ENCODE results near the gene YDJC. TPM values are rescaled to one million over a fixed set of nuclear protein-coding genes. Genes with fewer than 3 reads are reported as not detected.

Gene YDJC
- total and polyA plus RNA-seq, 2 donors (not counting 1 experiment from before 2014, with no cell fraction given) = 48.8 to 82.8 TPM

GRCh38 chr22:21622011-21622918 is 7.6 kb downstream of the YDJC start:
- H3K9ac ChIP-seq (ENCODE audit: low read length) = no peak overlapping the region
- H3K4me1 Mint-ChIP-seq = peaks cover 28% of the 10 kb centered on the region
- peaks cover 0 to 51% of the 10 kb centered on the region in 2 experiments for H3K36me3 ChIP-seq (replicated peaks in 1 of 2; ENCODE audit: control extremely low read depth in 1 of 2, control insufficient read depth in 1 of 2, extremely low read depth in 1 of 2, insufficient read depth in 2 of 2, low read length in 1 of 2)
- H3K9me3 Mint-ChIP-seq (ENCODE audit: insufficient read depth) = no peaks in the 10 kb centered on the region
- H3K27ac ChIP-seq (ENCODE audit: low read length in 2 of 2) = peak overlapping the region in 1 of 2 donors; percentile 15
- peaks cover 7 to 13% of the 10 kb centered on the region in 2 donors for H3K4me1 ChIP-seq (ENCODE audit: control insufficient read depth in 2 of 2, insufficient read depth in 2 of 2, low read length in 2 of 2)
- H4K20me1 ChIP-seq (ENCODE audit: control insufficient read depth, insufficient read depth, low read length, poor library complexity, severe bottlenecking) = peaks cover 87% of the 10 kb centered on the region
- H3K4me2 ChIP-seq (replicated peaks; ENCODE audit: low read depth, low read length, poor library complexity, severe bottlenecking) = no peak overlapping the region
- H3K4me3 ChIP-seq (ENCODE audit: control extremely low read depth in 1 of 5, extremely low read depth in 1 of 5, insufficient read depth in 1 of 5, low read depth in 2 of 5, low read length in 4 of 5) = no peak overlapping the region
- WGBS (ENCODE audit: insufficient coverage) = 92% methylated on average over 10 of the region's 17 CpGs
- H3K9me3 ChIP-seq (ENCODE audit: control extremely low read depth in 1 of 3, control insufficient read depth in 2 of 3, insufficient read depth in 1 of 3, low read length in 2 of 3) = no peaks in the 10 kb centered on the region
- peaks cover 58% of the 10 kb centered on the region for H3K79me2 ChIP-seq (ENCODE audit: control insufficient read depth, insufficient read depth, low read length)
- TF ChIP-seq EZH2 (IDR thresholded peaks at IDR 0.05; ENCODE audit: borderline replicate concordance, insufficient read depth, low read depth, low read length, poor library complexity, severe bottlenecking) (no peak), CTCF (IDR thresholded peaks at IDR 0.05) (no peak)
- H3K27me3 Mint-ChIP-seq = no peaks in the 10 kb centered on the region
- H3K27me3 ChIP-seq (replicated peaks in 1 of 4; ENCODE audit: control extremely low read depth in 1 of 4, control insufficient read depth in 3 of 4, insufficient read depth in 4 of 4, low read length in 3 of 4) = no peaks in the 10 kb centered on the region
- ATAC-seq (ENCODE audit: low read depth) (no peak), DNase-seq (no peak)
- H3K4me3 Mint-ChIP-seq = no peak overlapping the region
- no peak overlapping the region for H3K27ac Mint-ChIP-seq
- intact Hi-C loops (cut with micrococcal nuclease) = no loop called here
- POLR2A ChIA-PET = no interaction called here
- H2AFZ ChIP-seq (ENCODE audit: insufficient read depth, low read depth, low read length, poor library complexity, severe bottlenecking) = no peak overlapping the region
- CTCF ChIA-PET = interaction anchor here (1.0 to 11.1 kb wide), 3 partner anchors 9 to 46 kb away, joined by 3 to 168 read pairs (median 5); partner anchors contain the start of gene SDF2L1

- Histone ChIP-seq H3K79me2 (ENCODE audit: control insufficient read depth, insufficient read depth, low read length) (peaks cover 58% of the 10 kb centered on the region), H3K4me3 (ENCODE audit: control extremely low read depth in 1 of 5, extremely low read depth in 1 of 5, insufficient read depth in 1 of 5, low read depth in 2 of 5, low read length in 4 of 5) (no peak overlapping the region), H2AFZ (ENCODE audit: insufficient read depth, low read depth, low read length, poor library complexity, severe bottlenecking) (no peak overlapping the region), H4K20me1 (ENCODE audit: control insufficient read depth, insufficient read depth, low read length, poor library complexity, severe bottlenecking) (peaks cover 78% of the 10 kb centered on the region), H3K27me3 (replicated peaks in 1 of 4; ENCODE audit: control extremely low read depth in 1 of 4, control insufficient read depth in 3 of 4, insufficient read depth in 4 of 4, low read length in 3 of 4) (no peaks in the 10 kb centered on the region), H3K9ac (ENCODE audit: low read length) (no peak overlapping the region), H3K4me1 (ENCODE audit: control insufficient read depth in 2 of 2, insufficient read depth in 2 of 2, low read length in 2 of 2) (peaks cover 3 to 14% of the 10 kb centered on the region in 2 donors), H3K9me3 (ENCODE audit: control extremely low read depth in 1 of 3, control insufficient read depth in 2 of 3, insufficient read depth in 1 of 3, low read length in 2 of 3) (no peaks in the 10 kb centered on the region), H3K4me2 (replicated peaks; ENCODE audit: low read depth, low read length, poor library complexity, severe bottlenecking) (no peak overlapping the region), H3K27ac (ENCODE audit: low read length in 2 of 2) (no peak overlapping the region), H3K36me3 (replicated peaks in 1 of 2; ENCODE audit: control extremely low read depth in 1 of 2, control insufficient read depth in 1 of 2, extremely low read depth in 1 of 2, insufficient read depth in 2 of 2, low read length in 1 of 2) (peaks cover under 1 to 40% of the 10 kb centered on the region in 2 experiments)
- DNase-seq = no peak
- TF ChIP-seq EZH2 (IDR thresholded peaks at IDR 0.05; ENCODE audit: borderline replicate concordance, insufficient read depth, low read depth, low read length, poor library complexity, severe bottlenecking) = no peak
- TF ChIP-seq CTCF (IDR thresholded peaks at IDR 0.05) = no peak
- H3K4me1 Mint-ChIP-seq = peaks cover 29% of the 10 kb centered on the region
- no peaks in the 10 kb centered on the region for H3K9me3 Mint-ChIP-seq (ENCODE audit: insufficient read depth)
- ATAC-seq (ENCODE audit: low read depth) = no peak
- intact Hi-C loops (cut with micrococcal nuclease) = no loop called here
- no peak overlapping the region for H3K4me3 Mint-ChIP-seq
- H3K27me3 Mint-ChIP-seq = no peaks in the 10 kb centered on the region
- ChIA-PET POLR2A (no interaction called here), CTCF (interaction anchor here (1.2 kb wide), 1 partner anchor 8 kb away, joined by 3 read pairs; the partner anchor contains the start of gene YDJC)
- 100% methylated on average over 1 of the region's 3 CpGs for WGBS (ENCODE audit: insufficient coverage)
- H3K27ac Mint-ChIP-seq = no peak overlapping the region
Observed at GRCh38 chr22:21621025-21621424, 8.8 kb downstream of the YDJC start.
